ENCODE data around the gene RIPPLY3.

GRCh38 chr21:37005548-37006485 is 685 bp upstream of the RIPPLY3 start:
- TF ChIP-seq MAX (IDR thresholded peaks at IDR 0.05; ENCODE audit: low read depth, low read length) (no peak), CTCF (IDR thresholded peaks at IDR 0.05; ENCODE audit: low read depth, low read length) (no peak), POLR2A (IDR thresholded peaks at IDR 0.05; ENCODE audit: extremely low read depth, insufficient read length) (no peak)
